Colonic mucosa (tissue), 4 donors: ENCODE results near the gene WDR11. TPM values are rescaled to one million over a fixed set of nuclear protein-coding genes. Genes with fewer than 3 reads are reported as not detected.

Experiments used
- DNase-seq: peaks from one replicate; pipeline ENCODE4 v3.0.0-alpha.2; 2020
- H3K27ac ChIP-seq: fragments of 200-600 bp; one replicate; pipeline ENCODE4 v1.8.0; 2021
- H3K27me3 ChIP-seq: fragments of 200-600 bp; one replicate; pipeline ENCODE4 v1.8.0; 2021
- H3K36me3 ChIP-seq: fragments of 200-600 bp; one replicate; pipeline ENCODE4 v1.8.0; 2021
- H3K4me1 ChIP-seq: fragments of 200-600 bp; one replicate; pipeline ENCODE4 v1.8.0; 2021; ENCODE audit warnings: mild to moderate bottlenecking
- H3K4me3 ChIP-seq: fragments of 200-600 bp; one replicate; pipeline ENCODE4 v1.8.0; 2021
- H3K9ac ChIP-seq, 2 donors: one replicate each; pipeline ENCODE4 v1.7.0; 2013; ENCODE audit warnings: control low read depth in 2 of 2, low read depth in 2 of 2, low read length in 2 of 2
- H3K9me3 ChIP-seq: fragments of 200-600 bp; one replicate; pipeline ENCODE4 v1.8.0; 2021
- intact Hi-C: fragments of 100-400 bp; cut with DNase I; formaldehyde crosslinking; loops from one replicate; pipeline ENCODE4 v1.14.1; 2022
- total RNA-seq, 2 donors: library from RNA; stranded (reverse); fragmentation: NEBNext Ultra II Directional in 1 of 2; extraction: Animal tissue kit (Norgen Biotek cat#: 25700) in 1 of 2; gene quantifications; one replicate each; pipeline ENCODE4 v1.2.1, GENCODE V29; 2021
- TF ChIP-seq, protein P1 (sequence below): fragments of 200-600 bp; IDR thresholded peaks from one replicate; pipeline ENCODE4 v1.8.0; 2022; ENCODE audit warnings: antibody characterized with exemption, mild to moderate bottlenecking
- donor health status: healthy.
- donor health status: DM: no; HTN: no; CAD: no.
- donor health status: DM: no; HTN: no; CAD: no.

The WDR11 gene
- total RNA-seq, 2 donors from 2014 or later = 35.5 to 42.2 TPM

DNA sequence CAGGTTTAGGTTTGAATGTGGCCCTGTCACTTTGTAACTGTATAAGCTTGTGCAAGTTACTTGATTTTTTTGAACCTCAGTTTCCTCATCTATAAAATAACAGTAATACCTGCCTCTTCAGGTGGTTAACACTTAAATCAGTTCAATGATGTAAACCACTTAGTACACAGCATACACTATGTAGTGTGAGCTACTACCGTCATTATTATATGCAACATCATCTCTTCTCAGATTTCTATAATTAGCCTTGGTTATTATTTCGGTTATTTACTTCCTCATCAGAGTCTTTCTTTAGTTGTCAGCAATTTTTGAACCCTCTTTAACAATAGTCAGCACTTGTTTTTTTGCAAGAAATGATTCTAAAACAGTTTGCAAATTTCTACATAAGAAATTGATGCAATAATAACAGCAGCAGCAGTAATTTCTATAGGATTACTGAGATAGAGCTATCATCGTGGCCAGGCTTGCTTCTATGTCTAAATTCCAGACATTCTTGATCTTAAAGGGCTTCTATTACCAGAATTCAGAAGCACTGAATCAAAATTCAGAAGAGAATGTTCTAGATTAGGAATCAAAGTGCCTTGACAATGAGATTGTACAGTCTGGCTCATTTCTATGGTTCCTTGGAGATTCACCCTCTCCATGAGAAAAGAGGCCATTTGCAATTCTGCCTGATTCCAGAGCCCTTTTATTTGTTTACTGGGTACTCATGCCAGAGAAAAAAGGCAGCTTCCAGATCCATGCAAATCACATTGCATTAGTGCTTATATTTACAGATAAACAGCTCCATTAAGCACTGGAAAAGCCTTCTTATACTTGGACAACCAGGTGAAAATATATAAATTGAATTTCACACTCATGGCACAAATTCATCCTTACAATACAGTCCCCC is 25.0 kb upstream of the WDR11 start:
- Histone ChIP-seq H3K27ac (no peak overlapping the region), H3K9ac (no peak overlapping the region), H3K4me3 (no peak overlapping the region), H3K4me1 (no peaks in the 10 kb centered on the region), H3K27me3 (no peaks in the 10 kb centered on the region), H3K9me3 (no peaks in the 10 kb centered on the region), H3K36me3 (no peaks in the 10 kb centered on the region)
- no peak for DNase-seq
- intact Hi-C loops = no loop called here
- TF ChIP-seq, protein P1, sequence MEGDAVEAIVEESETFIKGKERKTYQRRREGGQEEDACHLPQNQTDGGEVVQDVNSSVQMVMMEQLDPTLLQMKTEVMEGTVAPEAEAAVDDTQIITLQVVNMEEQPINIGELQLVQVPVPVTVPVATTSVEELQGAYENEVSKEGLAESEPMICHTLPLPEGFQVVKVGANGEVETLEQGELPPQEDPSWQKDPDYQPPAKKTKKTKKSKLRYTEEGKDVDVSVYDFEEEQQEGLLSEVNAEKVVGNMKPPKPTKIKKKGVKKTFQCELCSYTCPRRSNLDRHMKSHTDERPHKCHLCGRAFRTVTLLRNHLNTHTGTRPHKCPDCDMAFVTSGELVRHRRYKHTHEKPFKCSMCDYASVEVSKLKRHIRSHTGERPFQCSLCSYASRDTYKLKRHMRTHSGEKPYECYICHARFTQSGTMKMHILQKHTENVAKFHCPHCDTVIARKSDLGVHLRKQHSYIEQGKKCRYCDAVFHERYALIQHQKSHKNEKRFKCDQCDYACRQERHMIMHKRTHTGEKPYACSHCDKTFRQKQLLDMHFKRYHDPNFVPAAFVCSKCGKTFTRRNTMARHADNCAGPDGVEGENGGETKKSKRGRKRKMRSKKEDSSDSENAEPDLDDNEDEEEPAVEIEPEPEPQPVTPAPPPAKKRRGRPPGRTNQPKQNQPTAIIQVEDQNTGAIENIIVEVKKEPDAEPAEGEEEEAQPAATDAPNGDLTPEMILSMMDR = no peak

DNA sequence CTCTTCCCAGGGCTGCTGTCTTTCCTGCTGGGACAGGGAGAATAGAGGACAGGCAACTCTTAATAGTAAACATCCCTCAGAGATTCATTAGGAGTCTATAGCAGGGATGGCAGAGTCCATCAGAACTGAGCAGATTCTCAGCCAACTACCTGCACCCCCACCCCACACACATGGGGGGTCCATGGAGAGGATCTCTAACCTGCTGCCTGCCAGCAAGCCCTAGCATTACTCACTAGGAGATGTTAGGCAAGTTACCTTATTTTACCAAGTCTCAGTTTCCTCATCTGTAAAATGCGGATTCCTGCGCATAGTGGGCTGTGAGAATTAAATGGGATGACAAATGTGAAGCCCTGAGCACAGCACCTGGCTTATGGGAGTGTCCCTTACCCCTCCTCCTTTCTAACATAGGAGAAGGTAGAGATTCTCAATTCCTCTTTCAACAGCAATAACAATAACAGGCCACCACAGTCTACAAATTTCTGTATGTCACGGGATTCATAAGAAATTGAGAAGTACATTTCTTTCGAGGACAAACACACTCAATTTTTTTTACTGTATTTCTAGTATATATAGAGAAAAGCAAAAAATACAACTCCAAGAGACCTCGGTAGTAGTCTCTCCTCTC is 23.8 kb upstream of the WDR11 start:
- H3K27me3 ChIP-seq = no peaks in the 10 kb centered on the region
- TF ChIP-seq, protein P1 = no peak

DNA sequence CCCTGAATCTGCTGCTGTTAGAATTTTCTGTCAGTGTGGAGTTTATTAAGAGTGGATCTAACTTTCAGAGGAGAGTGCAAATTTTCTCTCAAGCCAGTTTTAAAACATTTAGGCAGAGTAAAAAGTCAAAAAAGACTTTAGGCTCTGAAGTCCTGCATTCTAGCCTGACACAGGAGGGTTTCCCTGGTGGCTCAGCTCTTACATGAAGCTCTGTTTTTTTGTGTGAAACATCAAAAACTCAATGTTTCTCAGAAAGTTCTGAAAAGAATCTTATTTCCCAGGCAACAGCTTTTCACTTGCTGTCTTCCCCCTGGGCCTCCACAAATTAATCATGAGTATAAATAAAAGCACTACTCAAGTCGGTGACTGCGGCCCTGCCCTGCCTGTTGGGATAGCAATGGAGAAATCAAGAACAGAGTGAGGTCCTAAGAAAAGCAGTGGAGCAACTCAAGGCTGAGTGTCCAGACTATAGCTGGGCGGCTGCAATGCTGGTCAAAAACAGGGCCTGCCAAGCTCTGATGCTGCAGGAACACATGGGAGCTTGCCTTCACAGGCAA is 22.3 kb upstream of the WDR11 start:
- Histone ChIP-seq H3K4me1 (no peaks in the 10 kb centered on the region), H3K4me3 (no peak overlapping the region), H3K27me3 (no peaks in the 10 kb centered on the region), H3K9ac (no peak overlapping the region), H3K27ac (no peak overlapping the region), H3K9me3 (no peaks in the 10 kb centered on the region), H3K36me3 (no peaks in the 10 kb centered on the region)
- no peak for DNase-seq
- intact Hi-C loops = no loop called here
- TF ChIP-seq, protein P1 = no peak

More for the DNA sequence above, 23.8 kb upstream of the WDR11 start:
- H3K4me1 ChIP-seq = no peaks in the 10 kb centered on the region
- no peaks in the 10 kb centered on the region for H3K36me3 ChIP-seq
- H3K4me3 ChIP-seq = no peak overlapping the region
- no peak for DNase-seq
- no peaks in the 10 kb centered on the region for H3K9me3 ChIP-seq
- intact Hi-C loops = no loop called here
- no peak overlapping the region for H3K9ac ChIP-seq
- H3K27ac ChIP-seq = no peak overlapping the region

DNA sequence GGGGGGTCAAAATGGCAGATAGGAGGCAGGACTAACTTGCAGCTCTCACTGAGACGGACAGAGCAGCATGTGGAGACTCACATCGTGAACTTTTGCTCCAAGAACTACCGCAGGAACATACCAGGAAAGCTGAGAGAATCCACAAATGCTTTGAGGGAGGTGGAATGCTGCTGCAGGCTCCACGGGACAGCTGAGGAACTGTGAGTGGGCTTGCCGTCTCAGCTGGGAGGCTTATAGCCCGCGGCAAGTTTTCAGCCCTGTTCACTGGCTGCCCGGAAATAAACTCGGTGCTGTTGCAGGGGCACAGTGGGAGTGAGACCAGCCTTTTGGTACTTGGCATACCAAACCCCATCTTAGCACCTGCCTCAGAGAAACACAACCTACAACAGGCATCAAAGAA is 19.1 kb upstream of the WDR11 start:
- intact Hi-C loops = no loop called here
- H3K27me3 ChIP-seq = no peaks in the 10 kb centered on the region
- no peaks in the 10 kb centered on the region for H3K9me3 ChIP-seq
- H3K36me3 ChIP-seq = no peaks in the 10 kb centered on the region
- TF ChIP-seq, protein P1 = no peak
- no peak overlapping the region for H3K4me3 ChIP-seq
- no peak overlapping the region for H3K9ac ChIP-seq
- no peak for DNase-seq
- H3K27ac ChIP-seq = no peak overlapping the region
- H3K4me1 ChIP-seq = no peaks in the 10 kb centered on the region

DNA sequence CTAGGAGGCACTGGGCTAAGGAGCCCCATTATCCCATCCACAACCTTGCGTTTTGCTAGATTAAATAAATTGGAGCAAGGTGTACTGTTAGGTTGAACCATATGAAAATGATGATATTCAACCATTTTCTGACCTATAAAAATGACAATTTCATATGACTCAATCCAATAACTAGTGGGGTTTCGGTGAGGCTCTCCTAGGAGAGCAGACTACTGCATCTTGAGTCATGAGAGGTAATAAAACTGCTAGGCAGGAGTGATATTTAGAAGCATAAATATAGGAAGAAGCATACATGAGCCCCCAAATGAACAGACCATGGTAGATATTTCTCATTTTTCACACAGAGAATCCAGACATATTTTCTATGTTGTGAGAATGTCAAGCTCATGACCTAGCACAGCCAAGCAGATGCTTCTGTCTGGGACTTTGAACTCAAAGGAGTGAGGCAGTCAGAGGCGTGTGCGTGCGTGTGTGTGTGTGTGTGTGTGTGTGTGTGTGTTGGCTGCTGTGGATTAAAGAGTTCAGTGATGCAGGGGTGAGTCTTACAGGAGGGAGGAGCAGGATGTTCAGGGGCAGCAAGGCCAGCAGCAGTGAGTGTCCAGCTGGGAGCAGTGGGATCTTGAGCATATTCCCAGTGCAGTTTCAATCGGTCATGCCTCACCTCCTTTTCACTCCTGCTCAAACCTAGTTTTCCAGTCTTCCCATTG is 17.8 kb upstream of the WDR11 start:
- no peak for DNase-seq
- Histone ChIP-seq H3K9ac (no peak overlapping the region), H3K9me3 (no peaks in the 10 kb centered on the region), H3K4me3 (no peak overlapping the region), H3K27me3 (no peaks in the 10 kb centered on the region), H3K4me1 (no peaks in the 10 kb centered on the region), H3K27ac (no peak overlapping the region), H3K36me3 (no peaks in the 10 kb centered on the region)
- intact Hi-C loops = no loop called here
- TF ChIP-seq, protein P1 = no peak
